Mucosa of stomach (tissue), 1 donor: Measurements from ENCODE around the gene PNLIPRP2.

ENCODE experiments used
- H3K27me3 ChIP-seq: one replicate; pipeline ENCODE4 v1.7.0; 2013; ENCODE audit warnings: mild to moderate bottlenecking, low read length; ENCODE audit not compliant: control insufficient read depth, insufficient read depth
- H3K36me3 ChIP-seq: one replicate; pipeline ENCODE4 v1.7.0; 2013; ENCODE audit warnings: low read length; ENCODE audit not compliant: control insufficient read depth, insufficient read depth
- H3K4me1 ChIP-seq: one replicate; pipeline ENCODE4 v1.7.0; 2013; ENCODE audit warnings: mild to moderate bottlenecking, low read length; ENCODE audit not compliant: control insufficient read depth, insufficient read depth
- H3K4me3 ChIP-seq: one replicate; pipeline ENCODE4 v1.7.0; 2013; ENCODE audit warnings: low read length
- H3K9ac ChIP-seq: one replicate; pipeline ENCODE4 v1.7.0; 2013; ENCODE audit warnings: mild to moderate bottlenecking, low read length, moderate library complexity
- H3K9me3 ChIP-seq: one replicate; pipeline ENCODE4 v1.7.0; 2013; ENCODE audit warnings: mild to moderate bottlenecking, low read length, moderate library complexity; ENCODE audit not compliant: control insufficient read depth
- donor health status: Pancreatic carcinoma.

The PNLIPRP2 gene

DNA sequence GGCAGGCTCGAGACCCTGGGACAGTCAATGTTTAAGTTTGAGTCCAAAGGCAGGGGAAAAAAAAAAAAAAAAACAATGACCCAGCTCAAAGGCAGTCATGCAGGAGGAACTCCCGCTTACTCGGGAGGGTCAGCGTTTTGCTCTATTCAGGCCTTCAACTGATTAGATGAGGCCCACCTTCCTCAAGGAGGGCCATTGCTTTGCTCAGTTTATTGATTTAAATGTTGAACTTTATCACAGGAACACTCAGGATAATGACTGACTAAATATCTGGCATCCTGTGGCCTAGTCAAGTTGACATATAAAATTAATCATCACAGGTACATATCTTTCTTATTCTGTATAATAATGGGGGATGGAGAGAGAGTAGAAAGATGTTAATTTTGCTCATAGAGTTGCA lies 69.0 kb downstream of the PNLIPRP2 start:
- H3K36me3 ChIP-seq: no peaks in the 10 kb centered on the region
- no peak overlapping the region for H3K4me3 ChIP-seq
- H3K9me3 ChIP-seq: no peaks in the 10 kb centered on the region
- no peak overlapping the region for H3K9ac ChIP-seq
- no peaks in the 10 kb centered on the region for H3K27me3 ChIP-seq
- no peaks in the 10 kb centered on the region for H3K4me1 ChIP-seq

DNA sequence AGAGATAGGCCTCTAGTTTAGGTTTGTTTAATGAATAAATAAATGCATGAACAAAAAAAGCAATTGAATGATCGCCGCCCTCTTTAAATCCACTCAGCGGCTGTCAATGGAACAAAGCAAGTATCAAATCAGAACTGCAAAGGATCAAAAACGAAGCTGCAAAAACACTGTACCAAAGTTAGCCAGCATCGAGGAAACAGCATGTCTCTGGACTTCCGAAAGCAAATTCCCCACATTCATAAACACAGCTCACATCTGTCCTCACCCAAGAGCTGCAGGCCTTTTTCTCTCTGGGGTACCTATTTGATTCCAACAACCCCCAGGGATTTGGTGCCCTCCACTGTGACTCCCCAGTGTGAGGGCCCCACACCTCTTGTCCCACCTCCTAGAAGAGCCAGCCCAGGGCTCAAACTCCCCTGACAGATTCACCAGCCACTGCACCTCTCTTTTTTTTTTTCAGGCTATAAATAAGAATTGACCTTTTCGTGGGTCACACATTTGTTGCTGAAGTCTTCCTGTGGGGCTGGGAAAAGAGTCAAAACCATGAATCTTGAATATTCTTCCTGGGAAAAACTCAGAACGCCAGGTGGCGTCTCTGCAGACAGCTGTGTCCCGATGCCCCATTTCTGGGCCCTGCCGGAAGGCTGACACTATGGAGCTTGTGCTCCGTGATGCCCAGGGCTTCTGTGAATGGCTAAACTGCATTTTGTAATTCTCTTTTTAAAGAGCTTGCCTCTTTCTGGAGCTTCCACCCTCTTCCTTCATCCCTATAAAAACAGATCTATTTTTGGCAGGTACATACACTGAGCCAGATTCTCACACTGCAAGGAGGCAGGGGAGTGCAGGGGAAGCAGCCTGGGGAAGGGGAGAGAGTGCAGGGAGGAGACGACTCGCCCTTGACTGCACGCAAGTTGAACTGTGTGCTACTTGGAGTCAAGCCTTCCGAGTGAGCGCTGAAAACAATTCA lies 69.9 kb downstream of the PNLIPRP2 start:
- Histone ChIP-seq H3K9me3 (no peaks in the 10 kb centered on the region), H3K4me3 (no peak overlapping the region), H3K4me1 (no peaks in the 10 kb centered on the region), H3K27me3 (no peaks in the 10 kb centered on the region), H3K9ac (no peak overlapping the region), H3K36me3 (no peaks in the 10 kb centered on the region)

DNA sequence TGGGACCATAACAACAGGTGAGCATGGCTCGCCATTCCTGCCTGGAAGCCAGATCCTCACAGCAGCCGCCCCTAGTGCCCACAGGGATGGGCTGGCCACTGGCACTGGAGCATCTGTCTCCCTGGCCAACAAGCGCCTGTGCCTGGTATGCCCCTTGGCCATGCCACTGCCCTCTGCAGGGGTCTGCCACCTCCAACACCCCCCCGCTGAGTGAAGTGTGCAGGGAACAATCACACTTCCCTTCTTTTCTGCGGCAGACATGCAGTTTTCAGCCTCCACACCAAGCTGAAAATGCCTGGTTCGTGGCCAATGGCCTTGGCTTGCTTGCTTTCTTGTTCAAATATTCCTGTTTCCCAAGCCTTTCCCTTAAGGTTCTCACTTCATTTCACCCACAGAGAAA lies 70.9 kb downstream of the PNLIPRP2 start:
- no peaks in the 10 kb centered on the region for H3K4me1 ChIP-seq
- no peaks in the 10 kb centered on the region for H3K27me3 ChIP-seq
- H3K4me3 ChIP-seq: no peak overlapping the region
- no peaks in the 10 kb centered on the region for H3K9me3 ChIP-seq
- no peaks in the 10 kb centered on the region for H3K36me3 ChIP-seq
- no peak overlapping the region for H3K9ac ChIP-seq

DNA sequence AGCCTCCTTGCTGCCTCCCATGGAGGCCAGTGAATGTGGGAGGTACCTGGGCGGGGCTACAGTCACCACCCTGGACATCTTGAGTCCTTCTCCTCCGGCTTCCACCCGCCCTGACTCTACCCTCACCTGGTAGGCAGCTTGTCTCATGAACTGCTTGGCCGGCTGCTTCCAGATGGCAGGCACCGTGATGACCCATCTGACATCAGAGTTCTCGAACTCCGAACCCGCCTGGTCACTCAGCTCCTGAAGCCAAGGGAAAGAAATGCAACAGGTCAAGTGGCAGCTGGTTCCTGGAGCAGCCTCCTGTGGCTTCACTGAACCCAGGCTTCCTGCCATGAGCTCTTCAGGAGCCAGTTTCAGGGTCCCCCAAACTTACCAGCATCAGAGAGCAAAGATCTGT lies 71.5 kb downstream of the PNLIPRP2 start:
- Histone ChIP-seq H3K4me1 (no peaks in the 10 kb centered on the region), H3K9ac (no peak overlapping the region), H3K36me3 (no peaks in the 10 kb centered on the region), H3K27me3 (no peaks in the 10 kb centered on the region), H3K4me3 (no peak overlapping the region), H3K9me3 (no peaks in the 10 kb centered on the region)

DNA sequence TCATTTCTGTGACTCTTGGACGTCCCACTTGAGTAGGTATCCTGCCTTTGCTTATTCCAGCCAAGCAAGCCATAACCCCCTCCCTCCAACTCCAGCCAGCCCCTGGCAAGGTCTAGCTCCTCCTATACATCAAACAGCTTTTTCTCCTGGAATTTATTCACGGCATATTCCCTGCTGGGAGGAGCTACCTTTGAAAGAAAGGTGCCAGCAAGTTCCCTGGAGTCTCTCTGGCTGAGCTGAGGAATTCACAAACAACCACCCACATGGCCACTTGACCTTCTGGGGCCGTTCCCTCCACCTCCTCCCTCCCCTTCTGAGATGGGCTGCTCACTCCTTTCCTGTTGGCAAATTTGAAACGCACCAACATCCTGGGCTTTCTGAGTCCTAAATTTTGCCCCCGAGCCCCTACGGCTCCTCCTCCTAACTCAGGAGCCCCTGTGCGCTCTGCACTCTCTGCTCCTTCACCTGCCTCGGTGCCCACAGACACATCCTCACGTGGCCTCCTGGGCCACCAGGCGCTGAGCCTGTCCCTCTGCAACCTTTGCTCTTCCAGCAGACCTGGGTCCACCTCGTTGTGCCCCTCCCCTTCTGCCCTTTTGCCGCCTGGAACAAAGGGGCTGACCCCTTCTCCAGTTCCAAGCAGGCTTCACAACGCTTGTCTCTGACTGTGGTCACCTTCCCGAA lies 73.6 kb downstream of the PNLIPRP2 start:
- H3K9me3 ChIP-seq: no peaks in the 10 kb centered on the region
- no peaks in the 10 kb centered on the region for H3K36me3 ChIP-seq
- no peak overlapping the region for H3K9ac ChIP-seq
- H3K4me3 ChIP-seq: no peak overlapping the region
- H3K4me1 ChIP-seq: no peaks in the 10 kb centered on the region
- no peaks in the 10 kb centered on the region for H3K27me3 ChIP-seq
